Liver (tissue), 9 donors: ENCODE data around the gene LRIT1. TPM values are rescaled to one million over a fixed set of nuclear protein-coding genes. Genes with fewer than 3 reads are reported as not detected.

Experiments
- DNase-seq: peaks from one replicate; pipeline ENCODE4 v3.0.0-alpha.2; 2017; ENCODE audit warnings: low spot score
- H3K27ac ChIP-seq, 2 donors: one replicate each; pipeline ENCODE4 v1.7.0; 2013; ENCODE audit warnings: inconsistent platforms in 2 of 2, low read length in 2 of 2, control low read depth in 1 of 2, low read depth in 1 of 2, mild to moderate bottlenecking in 1 of 2
- H3K27me3 ChIP-seq, 4 donors: one replicate each; pipeline versions ENCODE4 v1.6.1 to v1.7.0; 2013; ENCODE audit warnings: low read length in 3 of 4, inconsistent platforms in 1 of 4, mild to moderate bottlenecking in 1 of 4, moderate library complexity in 1 of 4; ENCODE audit not compliant: control insufficient read depth in 4 of 4, insufficient read depth in 4 of 4
- H3K36me3 ChIP-seq, 4 donors: one replicate each; pipeline versions ENCODE4 v1.6.1 to v1.7.0; 2013; ENCODE audit warnings: low read length in 3 of 4, mild to moderate bottlenecking in 3 of 4, low read depth in 1 of 4, moderate library complexity in 1 of 4; ENCODE audit not compliant: control insufficient read depth in 4 of 4, insufficient read depth in 3 of 4
- H3K4me1 ChIP-seq, 4 donors: one replicate each; pipeline versions ENCODE4 v1.6.1 to v1.7.0; 2013; ENCODE audit warnings: low read length in 3 of 4, mild to moderate bottlenecking in 3 of 4, moderate library complexity in 1 of 4; ENCODE audit not compliant: control insufficient read depth in 4 of 4, insufficient read depth in 4 of 4
- H3K4me3 ChIP-seq, 3 donors: one replicate each; pipeline versions ENCODE4 v1.6.1 to v1.7.0; 2013; ENCODE audit warnings: low read length in 3 of 3, control low read depth in 1 of 3, low read depth in 1 of 3, mild to moderate bottlenecking in 1 of 3
- H3K9ac ChIP-seq, 2 donors: one replicate each; pipeline ENCODE4 v1.7.0; 2013; ENCODE audit warnings: low read length in 2 of 2, mild to moderate bottlenecking in 2 of 2, moderate library complexity in 2 of 2, control low read depth in 1 of 2, low read depth in 1 of 2
- H3K9me3 ChIP-seq, 4 donors: one replicate each; pipeline versions ENCODE4 v1.6.1 to v1.7.0; 2013; ENCODE audit warnings: low read length in 3 of 4; ENCODE audit not compliant: control insufficient read depth in 4 of 4
- CTCF ChIP-seq: fragments of 150-350 bp; IDR thresholded peaks from 2 replicates; pipeline ENCODE4 v1.5.1; 2017; ENCODE audit warnings: improper control_type of control experiment, low read depth, low read length; ENCODE audit not compliant: missing input control
- EGR1 ChIP-seq, 2 donors: IDR thresholded peaks; 2 replicates each; pipeline ENCODE4 v1.6.1; 2016 to 2018; ENCODE audit warnings: antibody characterized with exemption in 2 of 2, low read depth in 2 of 2
- FOXA1 ChIP-seq: IDR thresholded peaks from 2 replicates; pipeline ENCODE4 v1.6.1; 2016; ENCODE audit warnings: antibody characterized with exemption
- FOXA2 ChIP-seq: IDR thresholded peaks from 2 replicates; pipeline ENCODE4 v1.6.1; 2016; ENCODE audit warnings: antibody characterized with exemption
- GABPA ChIP-seq, 2 donors: IDR thresholded peaks in 1 of 2; conservative IDR thresholded peaks in 1 of 2; 2 replicates each; pipeline ENCODE4 v1.6.1; 2016; ENCODE audit warnings: antibody characterized with exemption in 2 of 2, mild to moderate bottlenecking in 1 of 2, moderate library complexity in 1 of 2
- HNF4A ChIP-seq, 2 donors: conservative IDR thresholded peaks; 2 replicates each; pipeline ENCODE4 v1.6.1; 2016; ENCODE audit warnings: antibody characterized with exemption in 2 of 2, mild to moderate bottlenecking in 2 of 2
- HNF4G ChIP-seq: IDR thresholded peaks from 2 replicates; pipeline ENCODE4 v1.6.1; 2016; ENCODE audit warnings: antibody characterized with exemption
- JUND ChIP-seq, 2 donors: IDR thresholded peaks; 2 replicates each; pipeline ENCODE4 v1.6.1; 2016; ENCODE audit warnings: antibody characterized with exemption in 2 of 2
- MAX ChIP-seq: IDR thresholded peaks from 2 replicates; pipeline ENCODE4 v1.6.1; 2016; ENCODE audit warnings: antibody characterized with exemption
- NR2F2 ChIP-seq: IDR thresholded peaks from 2 replicates; pipeline ENCODE4 v1.6.1; 2016; ENCODE audit warnings: antibody characterized with exemption
- RAD21 ChIP-seq, 2 donors: IDR thresholded peaks; 2 replicates each; pipeline ENCODE4 v1.6.1; 2016; ENCODE audit warnings: antibody characterized with exemption in 2 of 2, mild to moderate bottlenecking in 2 of 2
- RXRA ChIP-seq, 2 donors: IDR thresholded peaks; 2 replicates each; pipeline ENCODE4 v1.6.1; 2017 to 2018; ENCODE audit warnings: antibody characterized with exemption in 2 of 2, mild to moderate bottlenecking in 1 of 2
- SP1 ChIP-seq: IDR thresholded peaks from 2 replicates; pipeline ENCODE4 v1.6.1; 2018; ENCODE audit warnings: antibody characterized with exemption, mild to moderate bottlenecking
- YY1 ChIP-seq: IDR thresholded peaks from 2 replicates; pipeline ENCODE4 v1.6.1; 2016; ENCODE audit warnings: antibody characterized with exemption, mild to moderate bottlenecking
- ZBTB33 ChIP-seq: IDR thresholded peaks from 2 replicates; pipeline ENCODE4 v1.6.1; 2016; ENCODE audit warnings: antibody characterized with exemption
- WGBS: extraction: QIAGEN DNeasy Blood & Tissue Kit; methylation state at CpG from one replicate; pipeline ENCODE4 v1.1.7; 2013; 5-methylcytosine and 5-hydroxymethylcytosine counted together
- polyA plus RNA-seq, 2 donors: library from polyadenylated mRNA; stranded (reverse) in 1 of 2; unstranded in 1 of 2; fragments of 200-250 nt in 1 of 2; fragments of >200 nt in 1 of 2; fragmentation: Nextera tagmentation in 1 of 2; extraction: Ambion mirVana in 1 of 2; gene quantifications; one replicate each; pipeline versions ENCODE4 v1.2.1 to v1.2.3, GENCODE V29; 2013 to 2015
- total RNA-seq, 2 donors: library from RNA; depleted of rRNA; stranded (reverse); fragments of >200 nt; gene quantifications; one replicate each; pipeline ENCODE4 v1.2.3, GENCODE V29; 2014
- TF ChIP-seq, protein P1 (sequence below): IDR thresholded peaks from 2 replicates; pipeline ENCODE4 v1.6.1; 2016; ENCODE audit warnings: antibody characterized with exemption
- TF ChIP-seq, protein P2 (sequence below): IDR thresholded peaks from 2 replicates; pipeline ENCODE4 v1.6.1; 2016; ENCODE audit warnings: antibody characterized with exemption, mild to moderate bottlenecking
- donor health status: healthy.
- donor health status: healthy.
- donor health status: healthy.
- donor health status: healthy.
- donor health status: healthy.

Gene LRIT1
- total and polyA plus RNA-seq, 4 donors: not detected

GRCh38 chr10:84289521-84290200, 48.3 kb upstream of the LRIT1 start:
- H3K9ac ChIP-seq: no peak overlapping the region
- TF ChIP-seq ZBTB33 (no peak), JUND (IDR thresholded peaks at IDR 0.05) (no peak), CTCF (no peak), NR2F2 (no peak), YY1 (no peak), RXRA (IDR thresholded peaks at IDR 0.05) (no peak), HNF4A (conservative IDR thresholded peaks at IDR 0.05) (no peak), FOXA1 (no peak), FOXA2 (no peak), SP1 (no peak)
- TF ChIP-seq, protein P1, sequence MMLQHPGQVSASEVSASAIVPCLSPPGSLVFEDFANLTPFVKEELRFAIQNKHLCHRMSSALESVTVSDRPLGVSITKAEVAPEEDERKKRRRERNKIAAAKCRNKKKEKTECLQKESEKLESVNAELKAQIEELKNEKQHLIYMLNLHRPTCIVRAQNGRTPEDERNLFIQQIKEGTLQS: no peak
- TF ChIP-seq, protein P2, sequence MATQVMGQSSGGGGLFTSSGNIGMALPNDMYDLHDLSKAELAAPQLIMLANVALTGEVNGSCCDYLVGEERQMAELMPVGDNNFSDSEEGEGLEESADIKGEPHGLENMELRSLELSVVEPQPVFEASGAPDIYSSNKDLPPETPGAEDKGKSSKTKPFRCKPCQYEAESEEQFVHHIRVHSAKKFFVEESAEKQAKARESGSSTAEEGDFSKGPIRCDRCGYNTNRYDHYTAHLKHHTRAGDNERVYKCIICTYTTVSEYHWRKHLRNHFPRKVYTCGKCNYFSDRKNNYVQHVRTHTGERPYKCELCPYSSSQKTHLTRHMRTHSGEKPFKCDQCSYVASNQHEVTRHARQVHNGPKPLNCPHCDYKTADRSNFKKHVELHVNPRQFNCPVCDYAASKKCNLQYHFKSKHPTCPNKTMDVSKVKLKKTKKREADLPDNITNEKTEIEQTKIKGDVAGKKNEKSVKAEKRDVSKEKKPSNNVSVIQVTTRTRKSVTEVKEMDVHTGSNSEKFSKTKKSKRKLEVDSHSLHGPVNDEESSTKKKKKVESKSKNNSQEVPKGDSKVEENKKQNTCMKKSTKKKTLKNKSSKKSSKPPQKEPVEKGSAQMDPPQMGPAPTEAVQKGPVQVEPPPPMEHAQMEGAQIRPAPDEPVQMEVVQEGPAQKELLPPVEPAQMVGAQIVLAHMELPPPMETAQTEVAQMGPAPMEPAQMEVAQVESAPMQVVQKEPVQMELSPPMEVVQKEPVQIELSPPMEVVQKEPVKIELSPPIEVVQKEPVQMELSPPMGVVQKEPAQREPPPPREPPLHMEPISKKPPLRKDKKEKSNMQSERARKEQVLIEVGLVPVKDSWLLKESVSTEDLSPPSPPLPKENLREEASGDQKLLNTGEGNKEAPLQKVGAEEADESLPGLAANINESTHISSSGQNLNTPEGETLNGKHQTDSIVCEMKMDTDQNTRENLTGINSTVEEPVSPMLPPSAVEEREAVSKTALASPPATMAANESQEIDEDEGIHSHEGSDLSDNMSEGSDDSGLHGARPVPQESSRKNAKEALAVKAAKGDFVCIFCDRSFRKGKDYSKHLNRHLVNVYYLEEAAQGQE: no peak
- 76% methylated on average over 1 of the region's 1 CpG for WGBS
- no peak overlapping the region for H3K27ac ChIP-seq
- DNase-seq: no peak
- no peak overlapping the region for H3K4me3 ChIP-seq
- H3K9me3 ChIP-seq: no peaks in the 10 kb centered on the region
- H3K36me3 ChIP-seq: no peaks in the 10 kb centered on the region
- H3K4me1 ChIP-seq: no peaks in the 10 kb centered on the region
- no peaks in the 10 kb centered on the region for H3K27me3 ChIP-seq

GRCh38 chr10:84288151-84288550, 46.8 kb upstream of the LRIT1 start:
- H3K4me1 ChIP-seq: no peaks in the 10 kb centered on the region
- H3K27me3 ChIP-seq: no peaks in the 10 kb centered on the region
- TF ChIP-seq, protein P2: no peak
- TF ChIP-seq SP1 (no peak), EGR1 (IDR thresholded peaks at IDR 0.05; ENCODE audit: low read depth in 2 of 2) (no peak), CTCF (no peak), MAX (no peak), FOXA2 (no peak), GABPA (IDR thresholded peaks at IDR 0.05 in 1 of 2, conservative IDR thresholded peaks at IDR 0.05 in 1 of 2) (no peak), RAD21 (IDR thresholded peaks at IDR 0.05) (no peak), HNF4G (no peak), YY1 (no peak), HNF4A (conservative IDR thresholded peaks at IDR 0.05) (no peak)
- TF ChIP-seq, protein P1: no peak
- H3K9ac ChIP-seq: no peak overlapping the region
- no peak overlapping the region for H3K27ac ChIP-seq
- DNase-seq: no peak
- WGBS: 92% methylated on average over 1 of the region's 1 CpG
- no peak overlapping the region for H3K4me3 ChIP-seq
- H3K36me3 ChIP-seq: no peaks in the 10 kb centered on the region
- H3K9me3 ChIP-seq: no peaks in the 10 kb centered on the region
